NT2/D1 (cell line): ENCODE results near the gene RASL12.

Experiments
- SUZ12 ChIP-seq: IDR thresholded peaks from 2 replicates; pipeline ENCODE4 v1.6.1; 2011; ENCODE audit not compliant: insufficient read length, insufficient read depth; ENCODE audit errors: extremely low read depth
- YY1 ChIP-seq: IDR thresholded peaks from 2 replicates; pipeline ENCODE4 v1.6.1; 2011; ENCODE audit not compliant: insufficient read length, insufficient read depth
- ZNF274 ChIP-seq: IDR thresholded peaks from 2 replicates; pipeline ENCODE4 v1.6.1; 2011; ENCODE audit warnings: mild to moderate bottlenecking, low read depth, low read length

- TF ChIP-seq YY1: no peak
- no peak for TF ChIP-seq ZNF274
- TF ChIP-seq SUZ12: no peak
Observed at GRCh38 chr15:65087411-65087810, 19.6 kb upstream of the RASL12 start.
